ENCODE data around the gene ZNF181.
"Not testable (repeated sequence)": the region's sequence is repeated elsewhere in the genome, so short reads cannot be mapped to it uniquely, and the experiment has no call there.

ZNF181 gene

DNA sequence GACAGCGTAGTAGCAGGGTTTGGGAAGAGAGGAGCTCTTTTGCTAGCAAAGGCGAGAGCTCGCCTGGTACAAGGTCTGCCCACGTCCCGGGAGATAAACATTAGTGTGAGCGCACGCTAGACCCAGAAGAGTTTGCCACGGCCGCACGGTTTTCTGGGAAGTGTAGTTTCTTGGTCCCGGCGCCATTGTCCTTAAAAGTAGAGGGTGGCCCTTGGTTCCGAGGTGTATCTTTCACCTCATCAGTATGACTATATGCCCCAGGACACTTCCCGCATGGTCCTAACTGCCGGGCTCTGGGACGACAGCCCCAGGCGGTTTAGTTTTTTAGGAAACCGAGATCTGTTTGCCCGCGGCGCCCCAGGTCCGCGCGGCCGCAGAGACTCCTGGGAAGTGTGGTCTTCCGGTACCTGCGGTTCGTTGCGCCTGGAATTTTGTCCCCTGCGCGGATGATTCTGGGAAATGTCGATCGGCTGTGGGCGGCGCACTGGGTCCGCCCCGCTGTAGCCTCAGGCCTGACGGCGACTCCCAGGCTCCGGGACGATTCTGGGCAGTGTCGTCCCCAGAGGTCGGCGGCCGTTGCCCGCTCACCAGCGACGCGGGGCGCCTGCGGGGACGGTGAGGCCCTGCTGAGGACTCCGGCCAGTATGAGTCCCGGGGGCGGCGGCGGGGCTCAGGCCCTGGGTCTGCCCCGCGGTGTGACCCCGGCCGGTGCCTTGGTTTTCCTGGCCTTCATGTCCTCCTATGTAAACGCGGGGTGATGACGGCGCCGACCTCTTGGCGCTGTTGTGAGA, at the start of gene ZNF181:
Gene ZNF181 (plus strand): TSS at position 498 of the 791 bp plus-strand sequence. CDS start 795 bp downstream, outside the sequence.
- in situ Hi-C loops (cut with MboI; ENCODE audit: low sequenced_read_pairs), result no loop called here

GRCh38 chr19:34685266-34685665, 48.8 kb upstream of the ZNF181 start:
- in situ Hi-C loops (cut with MboI; ENCODE audit: low sequenced_read_pairs), result not testable (repeated sequence)

DNA sequence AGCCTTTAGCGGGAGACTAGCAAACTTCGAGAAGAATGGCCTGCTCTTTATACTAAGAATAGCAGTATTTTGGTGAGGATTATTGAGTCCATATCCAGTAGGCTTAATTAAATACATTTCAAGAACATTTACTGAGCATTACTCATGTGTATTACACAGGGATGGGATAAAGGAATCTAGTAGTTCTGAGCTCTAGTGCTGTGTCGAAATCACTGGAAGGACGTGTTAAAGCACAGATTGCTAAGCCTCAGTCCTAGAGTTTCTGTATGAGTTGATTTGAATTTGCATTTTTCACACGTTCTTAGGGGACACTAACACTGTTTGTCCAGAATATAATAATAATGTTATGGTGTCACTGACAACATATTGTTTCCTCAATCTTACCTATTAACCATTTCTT, 47.6 kb upstream of the ZNF181 start:
- in situ Hi-C loops (cut with MboI; ENCODE audit: low sequenced_read_pairs), result no loop called here

DNA sequence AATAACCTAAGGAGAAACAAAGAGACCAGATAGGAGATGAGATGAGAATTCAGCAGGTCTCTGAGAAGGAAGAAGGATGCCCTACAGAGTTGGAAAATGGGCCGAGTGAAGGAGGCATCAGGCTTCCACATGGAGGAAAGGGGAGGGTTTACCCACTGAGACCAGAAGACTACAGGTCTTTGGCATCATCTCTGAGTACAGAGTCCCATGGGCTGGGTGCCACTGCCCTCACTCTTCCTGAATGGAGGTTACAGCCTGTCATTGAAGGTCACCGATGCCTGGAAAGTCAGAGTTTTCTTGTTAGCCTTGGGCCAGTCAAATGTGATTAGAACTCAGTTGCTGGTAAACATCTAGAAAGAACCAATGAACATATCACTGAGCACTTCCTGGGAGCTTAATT, 46.7 kb upstream of the ZNF181 start:
- in situ Hi-C loops (cut with MboI; ENCODE audit: low sequenced_read_pairs), result no loop called here

GRCh38 chr19:34688592-34688991, 45.5 kb upstream of the ZNF181 start:
- in situ Hi-C loops (cut with MboI; ENCODE audit: low sequenced_read_pairs), result no loop called here

- in situ Hi-C loops (cut with MboI; ENCODE audit: low sequenced_read_pairs), result no loop called here
These were observed 43.7 kb upstream of the ZNF181 start for GRCh38 chr19:34690372-34690771.

- in situ Hi-C loops (cut with MboI; ENCODE audit: low sequenced_read_pairs), result no loop called here
These were observed 41.5 kb upstream of the ZNF181 start for GRCh38 chr19:34692549-34692948.

- in situ Hi-C loops (cut with MboI; ENCODE audit: low sequenced_read_pairs), result loop anchor here (25.0 kb wide), 1 partner anchor 920 kb away; the partner anchor contains the start of gene KCTD15
These were observed 26.4 kb upstream of the ZNF181 start for GRCh38 chr19:34707661-34708060.

GRCh38 chr19:34711890-34712289, 22.2 kb upstream of the ZNF181 start:
- in situ Hi-C loops (cut with MboI; ENCODE audit: low sequenced_read_pairs), result loop anchor here (10.0 to 25.0 kb wide), 2 partner anchors 217 to 925 kb away; partner anchors contain the start of gene KCTD15

GRCh38 chr19:34712395-34713261, 21.4 kb upstream of the ZNF181 start:
- in situ Hi-C loops (cut with MboI; ENCODE audit: low sequenced_read_pairs), result loop anchor here (10.0 to 25.0 kb wide), 2 partner anchors 218 to 925 kb away; partner anchors contain the start of gene KCTD15

DNA sequence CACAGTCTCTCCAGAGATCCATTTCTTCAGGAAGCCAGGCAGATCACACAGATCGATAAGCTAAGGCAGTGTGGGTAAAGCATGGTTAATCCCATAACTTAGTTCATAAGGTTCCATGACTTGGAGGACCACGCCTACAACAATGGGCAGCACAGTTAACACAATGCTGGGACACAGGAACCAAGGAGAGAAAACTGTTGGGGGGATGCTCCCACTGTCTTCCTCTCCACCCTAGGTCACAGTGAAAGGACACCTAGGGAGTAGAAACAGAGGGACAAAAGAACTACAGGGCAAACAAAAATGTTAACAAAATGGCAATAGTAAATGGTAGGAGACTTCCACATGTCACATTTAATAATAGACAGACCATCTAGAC, 20.8 kb upstream of the ZNF181 start:
- in situ Hi-C loops (cut with MboI; ENCODE audit: low sequenced_read_pairs), result loop anchor here (10.0 to 25.0 kb wide), 2 partner anchors 218 to 926 kb away; partner anchors contain the start of gene KCTD15

GRCh38 chr19:34715357-34715756, 18.7 kb upstream of the ZNF181 start:
- in situ Hi-C loops (cut with MboI; ENCODE audit: low sequenced_read_pairs), result loop anchor here (10.0 to 25.0 kb wide), 2 partner anchors 221 to 928 kb away; partner anchors contain the start of gene KCTD15

DNA sequence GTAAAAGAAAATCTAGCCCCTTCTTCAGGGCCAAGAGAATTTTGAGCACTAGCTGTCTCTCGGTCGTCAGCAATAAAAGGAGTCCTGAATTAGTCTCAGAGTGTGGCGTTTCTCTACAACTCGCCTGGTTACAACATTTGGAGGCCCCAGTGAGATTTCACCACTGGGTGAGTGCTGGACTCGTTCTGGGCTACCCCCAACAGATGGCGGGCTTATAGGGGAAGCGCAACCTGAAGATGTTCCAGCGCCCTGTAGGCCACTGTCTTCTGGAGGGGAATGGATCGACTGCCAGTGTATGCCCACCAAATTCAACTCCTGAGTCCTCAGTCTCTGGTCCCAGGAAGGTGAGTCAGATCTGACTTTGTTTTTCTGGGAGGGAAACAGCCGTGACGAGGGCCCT, 11.7 kb upstream of the ZNF181 start:
- in situ Hi-C loops (cut with MboI; ENCODE audit: low sequenced_read_pairs), result loop anchor here (25.0 kb wide), 1 partner anchor 935 kb away; the partner anchor contains the start of gene KCTD15

DNA sequence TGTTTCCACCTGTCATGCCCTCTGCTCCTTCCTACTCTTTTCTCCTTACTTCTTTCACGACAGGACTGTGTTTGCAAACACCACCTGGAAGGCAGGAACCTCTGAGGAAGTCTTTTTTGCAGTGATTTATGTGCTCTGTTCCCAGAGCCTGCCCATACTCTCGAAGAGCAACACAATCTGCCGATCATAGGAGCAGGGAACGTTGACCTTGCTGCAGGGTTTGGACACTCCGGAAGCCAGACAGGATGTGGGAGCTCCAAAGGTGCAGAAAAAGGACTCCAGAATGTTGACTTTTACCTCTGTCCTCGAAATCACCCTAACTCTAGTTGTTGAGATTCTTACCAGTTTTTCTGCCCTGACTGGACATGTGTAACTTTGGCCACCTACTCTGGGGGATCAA, 8.6 kb upstream of the ZNF181 start:
- in situ Hi-C loops (cut with MboI; ENCODE audit: low sequenced_read_pairs), result no loop called here

DNA sequence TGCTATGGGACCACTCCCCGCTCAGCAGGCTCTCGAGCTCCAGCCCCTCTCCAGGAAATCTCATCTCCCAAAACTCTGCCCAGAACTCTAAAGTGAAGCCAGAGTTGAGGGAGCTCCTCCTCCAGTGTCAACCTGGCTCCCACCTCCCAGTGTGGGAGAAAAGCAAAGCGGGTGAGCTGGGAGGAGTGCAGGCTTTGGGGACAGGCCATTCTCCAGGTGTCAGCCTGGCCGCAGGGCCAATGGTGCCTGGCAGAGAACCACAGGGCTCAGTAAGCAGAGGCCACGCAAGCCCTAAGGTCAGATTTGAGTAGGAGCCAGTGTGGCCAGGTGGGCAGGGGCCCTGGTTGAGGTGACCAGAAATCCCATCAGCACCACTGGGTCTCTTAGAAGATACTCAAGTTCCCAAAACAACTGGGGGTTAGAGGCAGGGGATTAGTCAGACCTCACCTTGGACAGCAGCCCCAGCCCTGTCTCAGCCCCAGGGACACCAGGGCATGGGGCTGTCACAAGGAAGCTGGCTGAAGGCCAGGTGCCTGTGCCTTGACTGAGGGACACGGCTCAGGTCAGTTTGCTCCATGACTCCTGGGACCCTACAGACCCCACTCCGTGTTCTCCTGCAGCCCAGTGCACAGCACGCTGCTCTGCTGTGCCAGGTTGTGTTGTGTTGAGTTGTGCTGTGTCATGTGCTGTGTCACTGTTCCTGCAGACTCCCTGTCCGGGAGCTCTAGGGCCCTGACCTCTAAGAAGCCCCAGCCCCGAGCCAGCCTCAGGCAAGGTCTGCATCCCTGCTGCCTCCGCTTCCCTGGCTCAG, 2.8 kb upstream of the ZNF181 start:
- in situ Hi-C loops (cut with MboI; ENCODE audit: low sequenced_read_pairs), result no loop called here

GRCh38 chr19:34731964-34732363, 2.1 kb upstream of the ZNF181 start:
- in situ Hi-C loops (cut with MboI; ENCODE audit: low sequenced_read_pairs), result no loop called here

- in situ Hi-C loops (cut with MboI; ENCODE audit: low sequenced_read_pairs), result no loop called here
These were observed 1.3 kb upstream of the ZNF181 start for GRCh38 chr19:34732612-34733211.

- in situ Hi-C loops (cut with MboI; ENCODE audit: low sequenced_read_pairs), result no loop called here
These were observed 737 bp upstream of the ZNF181 start for GRCh38 chr19:34733266-34733745.

DNA sequence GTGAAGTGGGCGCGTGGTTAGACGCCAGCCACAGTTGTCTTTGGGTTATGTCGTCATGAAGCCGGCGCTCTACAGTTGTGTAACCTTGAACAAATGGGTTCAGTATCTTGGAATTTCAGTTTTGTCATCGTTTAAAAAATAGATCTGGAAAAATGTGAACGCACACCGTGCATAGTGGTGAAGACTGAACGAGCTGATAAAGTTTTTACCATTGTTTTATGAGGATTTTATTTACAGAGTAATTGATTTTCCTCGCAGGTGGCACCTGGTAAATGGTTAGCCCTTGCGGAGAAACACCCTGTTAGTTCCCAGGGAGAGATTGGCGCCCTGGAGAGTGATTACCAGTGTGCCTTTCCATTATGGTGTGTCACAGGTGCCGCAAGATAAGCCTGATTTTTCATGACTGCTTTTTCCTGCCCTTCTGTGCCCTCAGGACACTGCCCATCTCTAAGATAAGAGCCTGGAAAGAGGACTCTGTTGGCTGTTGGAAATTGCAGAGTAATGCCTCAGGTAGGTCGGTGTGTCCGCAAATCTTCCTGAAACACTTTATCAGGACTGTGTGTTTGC, 577 bp downstream of the ZNF181 start:
- in situ Hi-C loops (cut with MboI; ENCODE audit: low sequenced_read_pairs), result no loop called here

All from HL-60/S4 (cell line).